Bronchial epithelial cell (primary cell): ENCODE measurements around the gene METTL13. TPM values are rescaled to one million over a fixed set of nuclear protein-coding genes. Genes with fewer than 3 reads are reported as not detected.

Experiments used
- DNase-seq: peaks from one replicate; pipeline ENCODE4 v3.0.0-alpha.2; 2010; ENCODE audit warnings: low read depth
- FAIRE-seq: peaks from 2 replicates; lab custom pipeline; 2011; peaks lifted over from hg19 to GRCh38; lab: Jason Lieb, UNC
- H3K27me3 ChIP-seq: 2 replicates; pipeline ENCODE4 v1.5.1; 2011; ENCODE audit warnings: low read length; ENCODE audit not compliant: control insufficient read depth, insufficient read depth
- H3K36me3 ChIP-seq: 2 replicates; pipeline ENCODE4 v1.5.1; 2011; ENCODE audit warnings: low read length; ENCODE audit not compliant: control insufficient read depth, insufficient read depth
- H3K4me3 ChIP-seq: 2 replicates; pipeline ENCODE4 v1.5.1; 2011; ENCODE audit warnings: mild to moderate bottlenecking, low read depth, low read length, control low read depth
- total RNA-seq: library from RNA; depleted of rRNA; stranded (reverse); fragments of >200 nt; gene quantifications from 2 replicates; pipeline ENCODE4 v1.2.1, GENCODE V29; 2014
- TF ChIP-seq, protein P1 (sequence below): IDR thresholded peaks from 2 replicates; pipeline ENCODE4 v1.5.1; 2011; ENCODE audit warnings: mild to moderate bottlenecking, moderate library complexity, low read length, control low read depth, inconsistent platforms; ENCODE audit not compliant: insufficient read depth, severe bottlenecking

The METTL13 gene
- total RNA-seq, 1 donor from 2014 or later = 30.8 TPM

- Histone ChIP-seq H3K27me3 (no peaks in the 10 kb centered on the region), H3K4me3 (no peak overlapping the region), H3K36me3 (peaks cover 24% of the 10 kb centered on the region)
- DNase-seq = peak; percentile 56
- no peak for FAIRE-seq
- TF ChIP-seq, protein P1, sequence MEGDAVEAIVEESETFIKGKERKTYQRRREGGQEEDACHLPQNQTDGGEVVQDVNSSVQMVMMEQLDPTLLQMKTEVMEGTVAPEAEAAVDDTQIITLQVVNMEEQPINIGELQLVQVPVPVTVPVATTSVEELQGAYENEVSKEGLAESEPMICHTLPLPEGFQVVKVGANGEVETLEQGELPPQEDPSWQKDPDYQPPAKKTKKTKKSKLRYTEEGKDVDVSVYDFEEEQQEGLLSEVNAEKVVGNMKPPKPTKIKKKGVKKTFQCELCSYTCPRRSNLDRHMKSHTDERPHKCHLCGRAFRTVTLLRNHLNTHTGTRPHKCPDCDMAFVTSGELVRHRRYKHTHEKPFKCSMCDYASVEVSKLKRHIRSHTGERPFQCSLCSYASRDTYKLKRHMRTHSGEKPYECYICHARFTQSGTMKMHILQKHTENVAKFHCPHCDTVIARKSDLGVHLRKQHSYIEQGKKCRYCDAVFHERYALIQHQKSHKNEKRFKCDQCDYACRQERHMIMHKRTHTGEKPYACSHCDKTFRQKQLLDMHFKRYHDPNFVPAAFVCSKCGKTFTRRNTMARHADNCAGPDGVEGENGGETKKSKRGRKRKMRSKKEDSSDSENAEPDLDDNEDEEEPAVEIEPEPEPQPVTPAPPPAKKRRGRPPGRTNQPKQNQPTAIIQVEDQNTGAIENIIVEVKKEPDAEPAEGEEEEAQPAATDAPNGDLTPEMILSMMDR = no peak
Observed at GRCh38 chr1:171787686-171788480, 6.4 kb downstream of the METTL13 start.

- TF ChIP-seq, protein P1 = no peak
- no peaks in the 10 kb centered on the region for H3K27me3 ChIP-seq
- DNase-seq (peak; percentile 80), FAIRE-seq (no peak)
- peaks cover 24% of the 10 kb centered on the region for H3K36me3 ChIP-seq
- no peak overlapping the region for H3K4me3 ChIP-seq
Observed at GRCh38 chr1:171788696-171789095, 7.2 kb downstream of the METTL13 start.

DNA sequence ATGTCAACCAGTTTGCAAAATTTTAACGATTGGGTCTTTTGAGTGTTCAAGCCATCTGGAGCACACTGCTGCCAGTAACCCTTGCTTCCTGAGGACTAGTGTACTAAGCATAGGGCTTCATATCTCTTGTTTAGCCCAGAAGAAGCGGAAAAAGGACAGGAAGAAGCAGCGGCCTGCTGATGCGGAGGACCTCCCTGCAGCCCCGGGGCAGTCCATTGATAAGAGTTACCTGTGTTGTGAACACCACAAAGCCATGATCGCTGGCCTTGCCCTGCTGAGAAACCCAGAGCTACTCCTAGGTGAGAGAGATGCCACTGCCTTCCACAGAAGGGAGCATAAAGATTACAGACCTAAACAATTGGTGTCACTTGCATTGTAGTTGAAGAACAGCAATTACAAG lies 8.9 kb downstream of the METTL13 start:
- no peaks in the 10 kb centered on the region for H3K27me3 ChIP-seq
- no peak for DNase-seq
- H3K36me3 ChIP-seq = peaks cover 18% of the 10 kb centered on the region
- no peak overlapping the region for H3K4me3 ChIP-seq
- FAIRE-seq = no peak
- TF ChIP-seq, protein P1 = no peak

DNA sequence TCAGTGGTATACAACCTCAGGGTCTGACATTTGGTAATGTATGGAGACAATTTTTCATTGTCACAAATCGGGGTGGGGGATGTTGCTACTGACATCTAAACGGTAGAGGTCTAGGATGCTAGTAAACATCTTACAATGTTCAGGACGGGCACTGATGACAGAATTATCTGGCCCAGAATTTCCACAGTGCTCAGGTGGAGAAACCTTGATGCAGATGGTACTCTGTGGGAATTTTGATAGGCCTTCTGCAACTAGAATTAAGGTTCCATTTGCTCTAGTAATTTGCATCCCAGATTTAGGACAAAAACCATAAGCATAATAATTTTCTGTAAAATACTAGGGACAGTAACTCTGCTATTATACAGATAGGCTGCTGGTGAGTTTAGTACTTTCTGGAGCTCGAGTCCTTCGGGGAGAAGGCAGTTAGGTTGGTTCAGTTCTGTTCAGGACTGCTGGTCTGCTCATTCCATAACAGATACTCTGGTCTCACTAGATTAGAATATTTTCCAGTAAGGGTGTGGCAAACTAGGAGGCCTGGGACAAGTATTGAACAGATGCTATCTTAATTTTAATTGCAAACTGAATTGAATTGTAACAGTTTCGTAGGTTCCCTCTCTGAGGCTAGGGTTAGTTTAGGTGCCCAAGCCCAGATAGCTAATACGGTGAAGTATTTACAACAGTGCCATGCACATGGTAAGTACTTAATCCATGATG lies 11.4 kb downstream of the METTL13 start:
- Histone ChIP-seq H3K4me3 (no peak overlapping the region), H3K36me3 (peaks cover 9% of the 10 kb centered on the region)
- no peak for FAIRE-seq

GRCh38 chr1:171793636-171794035 lies 12.2 kb downstream of the METTL13 start:
- H3K27me3 ChIP-seq = no peaks in the 10 kb centered on the region
- FAIRE-seq (no peak), DNase-seq (peak; percentile 7)
- peaks cover 9% of the 10 kb centered on the region for H3K36me3 ChIP-seq
- TF ChIP-seq, protein P1 = no peak
- H3K4me3 ChIP-seq = no peak overlapping the region

More for the DNA sequence above, 11.4 kb downstream of the METTL13 start:
- no peaks in the 10 kb centered on the region for H3K27me3 ChIP-seq
- TF ChIP-seq, protein P1 = no peak
- DNase-seq = no peak
